ENCODE data around the gene PPM1M.
"Not testable (repeated sequence)": the region's sequence is repeated elsewhere in the genome, so short reads cannot be mapped to it uniquely, and the experiment has no call there.

Gene PPM1M

GRCh38 chr3:52247409-52248164 is 2.0 kb downstream of the PPM1M start:
- DNase-seq (ENCODE audit: low read depth): no peak

DNA sequence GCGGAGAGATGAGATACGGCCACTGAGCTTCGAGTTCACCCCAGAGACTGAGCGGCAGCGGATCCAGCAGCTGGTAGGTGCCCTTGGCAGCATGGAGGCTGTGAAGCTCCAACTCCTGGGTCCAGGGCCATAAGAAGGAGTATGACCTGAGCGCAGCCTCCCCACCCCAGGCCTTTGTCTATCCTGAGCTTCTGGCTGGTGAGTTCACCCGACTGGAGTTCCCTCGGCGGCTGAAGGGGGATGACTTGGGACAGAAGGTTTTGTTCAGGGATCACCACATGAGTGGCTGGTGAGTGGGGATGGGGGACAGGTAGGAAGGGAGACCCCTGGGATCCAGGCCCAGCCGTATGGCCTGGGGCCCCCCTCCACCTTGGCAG is 2.6 kb downstream of the PPM1M start:
- DNase-seq (ENCODE audit: low read depth): no peak

DNA sequence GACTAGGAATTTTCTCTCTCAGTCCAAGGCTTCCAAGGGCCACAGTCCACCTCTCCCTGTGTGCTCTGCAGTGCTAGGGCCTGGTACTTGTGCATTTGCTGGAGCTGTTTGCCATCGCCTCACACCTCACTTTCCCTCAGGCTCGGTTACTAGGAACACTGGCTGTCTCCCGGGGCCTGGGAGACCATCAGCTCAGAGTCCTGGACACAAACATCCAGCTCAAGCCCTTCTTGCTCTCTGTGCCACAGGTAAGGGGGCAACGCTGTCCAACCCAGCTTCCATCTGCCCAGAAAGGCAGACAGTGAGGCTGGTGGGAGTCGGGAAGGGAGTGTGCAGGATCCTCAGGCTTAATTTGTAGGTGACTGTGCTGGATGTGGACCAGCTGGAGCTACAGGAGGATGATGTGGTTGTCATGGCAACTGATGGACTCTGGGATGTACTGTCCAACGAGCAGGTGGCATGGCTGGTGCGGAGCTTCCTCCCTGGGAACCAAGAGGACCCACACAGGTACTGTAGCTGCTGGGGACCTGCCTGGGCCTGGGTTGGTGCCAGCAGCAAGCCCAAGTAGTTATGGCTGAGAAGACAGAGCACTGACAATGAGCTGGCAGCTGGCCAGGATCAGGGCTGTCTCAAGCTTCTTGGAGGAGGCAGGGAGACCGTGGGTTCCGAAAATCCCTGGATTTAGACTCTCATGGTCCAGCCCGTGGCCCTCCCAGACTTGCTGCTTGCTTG is 3.4 kb downstream of the PPM1M start:
- DNase-seq (ENCODE audit: low read depth): no peak

- DNase-seq (ENCODE audit: low read depth): no peak
Measured at GRCh38 chr3:52249683-52250082, 4.1 kb downstream of the PPM1M start.

DNA sequence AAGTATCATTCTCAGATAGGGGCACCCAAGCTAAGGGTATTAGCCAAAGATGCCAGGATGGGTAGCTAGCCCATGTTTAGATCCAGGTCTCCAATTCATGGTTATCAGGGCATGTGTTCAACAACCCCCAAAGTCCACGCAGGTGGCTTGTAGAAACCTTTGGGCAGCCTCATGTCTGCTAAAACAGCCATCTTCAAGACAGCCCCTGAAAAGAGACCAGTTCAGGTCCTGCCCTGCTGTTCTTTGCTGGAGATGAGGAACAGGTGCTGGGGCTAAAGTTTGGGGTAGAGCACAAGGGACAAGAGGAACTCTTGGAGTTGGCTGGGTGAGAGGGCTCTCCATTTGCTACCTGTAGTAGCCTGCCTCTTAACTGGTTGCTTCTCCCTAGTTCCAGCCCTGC is 4.6 kb downstream of the PPM1M start:
- DNase-seq (ENCODE audit: low read depth): no peak

DNA sequence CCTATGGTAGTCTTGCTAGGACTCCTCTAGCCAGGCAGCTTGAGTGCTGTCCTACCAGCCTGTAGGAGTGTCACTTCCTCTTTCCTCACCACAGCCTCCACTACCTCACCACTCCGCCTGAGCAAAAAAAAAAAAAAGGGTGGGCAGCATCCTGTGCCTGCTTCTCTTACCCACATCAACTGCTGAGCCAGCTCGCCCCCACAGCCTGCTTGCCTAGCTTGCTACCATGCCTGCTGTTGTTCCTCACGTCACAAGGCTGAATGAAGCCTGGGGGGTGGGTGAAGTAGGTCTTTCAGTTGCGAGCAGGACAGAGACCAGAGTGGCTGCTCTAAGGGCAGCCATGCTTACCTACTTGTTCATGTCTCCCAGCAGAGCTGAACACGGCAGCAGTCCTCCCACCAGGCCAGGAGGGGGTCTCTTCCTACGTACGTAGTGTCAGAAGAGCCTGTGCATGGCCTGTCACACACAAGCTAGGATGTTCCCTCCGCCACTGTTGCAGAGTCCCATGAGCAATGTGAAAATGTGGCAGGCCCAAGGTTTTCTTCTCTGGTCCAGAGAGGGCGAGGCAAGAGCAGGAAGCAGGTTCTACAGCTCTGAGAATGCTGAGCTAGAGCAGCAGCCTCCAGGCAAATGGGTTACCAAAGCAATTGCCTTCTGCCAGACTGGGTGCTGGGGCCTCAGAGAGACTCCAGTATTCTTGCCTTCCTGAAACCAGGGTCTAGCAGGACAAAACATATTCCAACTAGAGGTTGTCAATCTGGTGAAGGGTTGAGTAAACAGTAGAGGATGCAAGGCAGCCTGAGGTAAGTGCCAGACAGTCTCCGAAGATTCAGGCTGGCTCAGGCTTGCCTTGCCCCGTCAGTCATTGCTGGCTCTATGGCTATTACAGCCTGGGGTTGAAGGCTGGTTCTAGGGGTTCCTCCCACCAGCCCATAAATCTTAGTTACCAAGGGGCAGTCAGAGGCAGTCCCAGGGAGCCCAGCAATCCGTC is 8.1 kb downstream of the PPM1M start:
- DNase-seq (ENCODE audit: low read depth): peak; percentile 73

DNA sequence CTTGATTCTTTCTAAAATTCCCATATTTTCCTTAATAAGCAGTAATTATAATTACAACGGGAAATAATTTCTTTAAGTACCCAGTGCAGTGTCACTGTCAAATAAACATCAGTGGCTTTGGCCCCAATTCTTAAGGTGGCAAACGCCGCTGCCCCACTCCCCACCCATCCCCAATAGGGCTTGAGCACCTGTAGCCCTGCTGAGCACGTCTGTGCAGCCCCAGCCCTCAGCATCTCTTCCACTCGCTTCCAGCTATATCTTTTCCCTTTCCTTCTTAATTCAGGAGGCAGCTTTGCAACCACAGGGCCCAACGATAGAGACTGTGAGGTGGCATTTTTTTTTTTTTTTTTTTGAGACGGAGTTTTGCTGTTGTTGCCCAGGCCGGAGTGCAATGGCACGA is 9.0 kb downstream of the PPM1M start:
- no peak for DNase-seq (ENCODE audit: low read depth)

DNA sequence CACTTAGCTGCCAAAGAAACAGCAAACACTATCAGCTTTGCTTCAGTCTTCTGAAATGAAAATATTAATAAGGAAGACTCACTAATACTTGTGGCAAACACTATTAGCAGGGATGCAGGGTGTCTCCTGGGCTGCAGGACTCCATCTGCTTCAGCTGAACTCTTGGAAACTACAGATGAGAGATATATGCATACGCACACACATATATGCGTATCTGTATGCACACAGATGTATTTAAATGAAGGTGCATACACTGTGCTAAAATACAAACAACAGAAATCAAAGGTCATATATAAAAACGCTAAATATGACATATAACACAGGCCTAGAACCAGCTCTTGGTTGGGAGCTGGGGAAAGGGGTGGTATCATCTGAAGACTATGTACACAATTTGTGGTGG is 10.6 kb downstream of the PPM1M start:
- no peak for DNase-seq (ENCODE audit: low read depth)

DNA sequence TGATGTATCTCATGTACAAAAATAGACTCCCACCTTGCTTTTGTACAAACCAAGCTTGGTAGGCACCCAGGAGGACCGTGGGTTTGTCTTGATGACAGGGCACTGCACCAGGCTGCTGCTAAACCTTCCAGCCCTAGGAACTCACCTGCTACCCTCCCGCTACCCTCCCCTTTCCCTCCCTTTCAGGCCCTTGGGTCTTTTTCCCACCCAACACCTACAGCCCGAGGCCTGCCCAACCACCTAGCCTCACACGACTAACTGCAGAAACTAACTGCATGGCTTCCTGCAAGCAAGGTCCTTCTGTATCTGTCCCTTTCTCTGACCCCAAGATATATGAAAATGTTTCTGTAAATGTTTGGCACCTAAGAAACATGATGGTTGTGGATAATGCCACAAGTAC is 11.1 kb downstream of the PPM1M start:
- no peak for DNase-seq (ENCODE audit: low read depth)

DNA sequence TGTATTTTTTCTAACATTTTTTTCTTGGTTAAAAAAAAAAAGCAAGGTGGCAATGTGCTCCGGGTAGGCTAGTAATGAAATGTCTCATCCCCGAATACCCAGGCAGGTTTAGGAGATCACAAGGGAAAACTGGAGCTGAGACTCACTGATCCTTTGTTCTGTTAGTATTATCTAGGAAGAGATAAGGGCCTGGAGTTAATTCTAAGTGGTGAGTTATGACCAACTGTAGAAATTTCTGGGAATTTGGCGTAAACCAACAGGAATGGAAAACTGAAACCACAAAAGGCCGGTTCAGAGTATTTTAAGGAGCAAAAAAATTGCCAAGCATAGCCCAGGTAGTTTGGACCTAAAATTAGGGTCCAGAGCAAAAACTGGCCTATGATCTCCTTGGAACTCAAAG is 12.4 kb downstream of the PPM1M start:
- no peak for DNase-seq (ENCODE audit: low read depth)

- DNase-seq (ENCODE audit: low read depth): no peak
Measured at GRCh38 chr3:52259035-52259434, 13.5 kb downstream of the PPM1M start.

DNA sequence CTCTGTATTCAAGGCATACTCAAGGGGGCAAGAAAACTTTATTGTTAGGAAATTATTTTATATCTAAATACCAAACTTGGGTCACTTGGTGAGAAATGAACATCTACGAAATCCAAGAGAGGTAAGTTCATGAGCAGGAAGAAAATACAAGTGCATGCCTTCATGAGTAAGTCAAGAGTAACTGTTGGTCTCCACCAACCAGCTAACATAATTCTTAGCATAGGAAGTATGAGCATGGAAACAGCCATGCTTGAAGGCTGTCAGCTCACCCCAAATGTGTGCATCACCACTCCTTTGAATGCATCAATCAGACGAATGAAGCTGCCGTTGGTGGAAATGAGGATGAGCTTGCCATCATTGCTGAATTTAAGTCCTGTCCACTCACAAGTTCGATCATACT is 13.9 kb downstream of the PPM1M start:
- no peak for DNase-seq (ENCODE audit: low read depth)

- DNase-seq (ENCODE audit: low read depth): no peak
Measured at GRCh38 chr3:52262447-52262846, 16.9 kb downstream of the PPM1M start.

DNA sequence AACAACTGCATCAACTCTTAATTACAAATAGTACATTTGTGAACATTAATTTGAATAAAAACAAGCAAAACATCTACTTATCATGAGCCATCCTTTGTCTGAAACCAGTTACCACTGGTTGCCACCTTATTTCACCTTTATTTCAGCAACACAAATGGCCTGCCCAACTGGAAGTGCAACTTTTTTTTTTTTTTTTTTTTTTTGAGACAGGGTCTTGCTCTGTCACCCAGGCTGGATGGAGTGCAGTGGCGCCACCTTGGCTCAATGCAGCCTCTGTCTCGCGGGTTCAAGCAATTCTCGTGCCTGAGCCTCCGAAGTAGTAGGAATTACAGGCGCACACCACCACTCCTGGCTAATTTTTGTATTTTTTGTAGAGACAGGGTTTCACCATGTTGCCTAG is 19.8 kb downstream of the PPM1M start:
- no peak for DNase-seq (ENCODE audit: low read depth)

DNA sequence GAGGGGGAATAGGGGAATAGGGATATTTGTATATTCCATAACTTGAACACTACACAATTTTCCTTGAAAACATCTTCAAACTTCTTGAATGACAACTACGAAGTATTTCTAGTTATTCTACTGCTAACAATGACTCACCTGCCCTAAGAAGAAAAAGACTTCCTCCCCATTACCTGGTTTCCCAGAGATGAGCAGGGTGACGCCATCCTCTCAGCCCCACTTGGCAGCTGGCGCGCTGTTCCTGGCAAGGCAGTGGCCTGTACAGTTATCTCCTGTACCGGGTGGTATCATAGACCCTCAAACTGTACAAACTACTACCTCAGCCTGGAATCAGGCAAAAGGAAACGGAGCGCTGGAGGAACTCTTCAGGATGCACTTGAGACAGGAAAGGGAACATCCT is 22.5 kb downstream of the PPM1M start:
- peak; percentile 46 for DNase-seq (ENCODE audit: low read depth)

DNA sequence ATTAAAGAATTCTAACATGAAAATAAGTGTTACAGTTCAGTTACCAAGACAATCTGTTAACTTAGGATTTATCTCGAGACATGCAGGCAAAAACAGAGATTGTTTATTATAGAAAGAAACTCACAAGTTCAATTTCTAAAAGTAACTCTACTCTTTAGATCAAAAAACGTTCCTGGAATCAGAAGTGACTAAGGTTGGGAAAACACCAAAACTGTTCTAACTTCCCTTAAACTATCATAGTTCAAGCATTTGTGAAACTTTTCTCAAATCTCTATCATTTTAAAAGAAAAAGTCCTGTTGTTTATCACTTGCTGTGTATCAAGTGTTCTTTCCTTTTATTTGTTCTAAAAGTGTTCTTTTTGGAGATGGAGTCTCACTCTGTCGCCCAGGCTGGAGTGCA is 24.2 kb downstream of the PPM1M start:
- no peak for DNase-seq (ENCODE audit: low read depth)

GRCh38 chr3:52270252-52270754 is 24.7 kb downstream of the PPM1M start:
- no peak for DNase-seq (ENCODE audit: low read depth)

- DNase-seq (ENCODE audit: low read depth): not testable (repeated sequence)
Measured at GRCh38 chr3:52272172-52272571, 26.6 kb downstream of the PPM1M start.

DNA sequence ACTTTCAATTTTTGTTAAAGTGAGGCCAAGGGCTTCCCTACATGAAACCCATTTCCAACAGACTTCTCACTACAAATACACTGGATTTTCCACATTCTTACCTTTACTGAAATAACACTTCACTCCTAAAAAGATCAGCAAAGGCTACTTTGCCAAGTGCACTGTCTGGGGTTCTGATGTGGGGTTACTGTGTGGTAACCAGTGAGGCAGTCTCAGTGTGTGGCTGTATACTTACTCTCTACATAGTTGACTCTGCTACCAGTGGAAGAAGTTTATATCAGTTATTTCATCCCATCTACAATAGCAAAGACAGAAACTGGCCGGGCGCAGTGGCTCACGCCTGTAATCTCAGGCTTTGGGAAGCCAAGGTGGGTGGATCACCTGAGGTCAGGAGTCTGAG is 27.3 kb downstream of the PPM1M start:
- DNase-seq (ENCODE audit: low read depth): no peak

DNA sequence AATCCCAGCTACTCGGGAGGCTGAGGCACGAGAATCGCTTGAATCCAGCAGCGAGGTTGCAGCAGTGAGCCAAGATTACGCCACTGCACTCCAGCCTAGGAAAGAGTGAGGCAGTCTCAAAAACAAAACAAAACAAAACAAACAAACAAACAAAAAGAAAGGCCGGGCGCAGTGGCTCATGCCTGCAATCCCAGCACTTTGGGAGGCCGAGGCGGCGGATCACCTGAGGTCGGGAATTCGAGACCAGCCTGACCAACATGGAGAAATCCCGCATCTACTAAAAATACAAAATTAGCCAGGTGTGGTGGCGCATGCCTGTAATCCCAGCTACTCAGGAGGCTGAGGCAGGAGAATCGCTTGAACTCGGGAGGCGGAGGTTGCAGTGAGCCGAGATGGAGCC is 29.2 kb downstream of the PPM1M start:
- not testable (repeated sequence) for DNase-seq (ENCODE audit: low read depth)

GRCh38 chr3:52277071-52277964 is 31.8 kb downstream of the PPM1M start:
- peak; percentile 65 for DNase-seq (ENCODE audit: low read depth)
